HL-60 (cell line): Measurements from ENCODE around the gene C4orf54.

Source experiments
- DNase-seq, 2 experiments: peaks; one replicate each; pipeline ENCODE4 v3.0.0-alpha.2; 2010 to 2020; ENCODE audit warnings: low read depth in 1 of 2, low spot score in 1 of 2
- H3K27ac ChIP-seq: fragments of 250-450 bp; sonication (Bioruptor Pico); replicated peaks from 2 replicates; pipeline ENCODE4 v1.5.1; 2020; ENCODE audit warnings: mild to moderate bottlenecking, moderate library complexity
- H3K27me3 ChIP-seq: fragments of 250-450 bp; sonication (Bioruptor Pico); 2 replicates; pipeline ENCODE4 v1.5.1; 2021; ENCODE audit warnings: mild to moderate bottlenecking, moderate library complexity; ENCODE audit not compliant: insufficient read depth, poor library complexity, severe bottlenecking
- H3K4me3 ChIP-seq: replicated peaks from 2 replicates; pipeline ENCODE4 v1.5.1; 2011; ENCODE audit warnings: mild to moderate bottlenecking, control low read depth, low read length; ENCODE audit not compliant: insufficient read depth
- GABPA ChIP-seq: IDR thresholded peaks from 2 replicates; pipeline ENCODE4 v1.6.1; 2012; ENCODE audit warnings: low read depth
- POLR2AphosphoS5 ChIP-seq: IDR thresholded peaks from 2 replicates; pipeline ENCODE4 v1.6.1; 2012; ENCODE audit warnings: low read depth
- SPI1 ChIP-seq: IDR thresholded peaks from 2 replicates; pipeline ENCODE4 v1.6.1; 2012; ENCODE audit warnings: low read depth, mild to moderate bottlenecking, borderline replicate concordance
- TF ChIP-seq, protein P1 (sequence below): IDR thresholded peaks from 2 replicates; pipeline ENCODE4 v1.6.1; 2012; ENCODE audit warnings: low read depth; ENCODE audit not compliant: insufficient replicate concordance
- TF ChIP-seq, protein P2 (sequence below): IDR thresholded peaks from one replicate; pipeline ENCODE4 v1.5.1; 2011; ENCODE audit warnings: low read length, control low read depth, inconsistent platforms; ENCODE audit not compliant: insufficient read depth

The C4orf54 gene

DNA sequence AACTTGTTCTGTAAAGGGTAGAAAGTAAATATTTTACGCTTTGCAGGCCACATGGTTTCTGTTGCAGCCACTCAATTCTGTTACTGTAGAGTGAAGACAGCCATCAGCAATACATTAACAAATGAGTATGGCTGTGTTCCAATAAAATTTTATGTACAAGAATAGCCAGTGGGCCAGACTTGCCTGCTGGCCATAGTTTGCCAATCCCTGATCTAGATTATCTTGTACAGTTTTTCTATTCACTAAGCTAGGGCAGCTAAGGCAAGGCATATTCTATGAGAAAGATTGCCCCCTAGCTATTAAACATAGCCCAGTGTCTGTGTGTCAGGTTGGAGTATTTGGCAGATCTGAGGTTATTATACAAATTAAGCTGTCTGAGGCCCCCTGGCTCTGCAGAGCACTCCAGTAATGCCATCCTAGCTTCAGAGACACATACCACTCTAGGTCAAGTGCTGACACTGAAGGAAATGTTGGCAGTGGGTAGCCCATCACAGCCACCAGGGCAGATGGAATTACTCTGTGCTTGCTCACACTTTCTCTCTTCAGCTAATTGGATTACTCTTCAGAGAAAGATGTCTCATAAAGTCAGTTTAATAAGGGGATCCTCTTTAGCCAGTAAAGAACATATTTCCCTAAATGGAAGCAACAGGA lies 42.3 kb downstream of the C4orf54 start:
- Histone ChIP-seq H3K4me3 (no peak overlapping the region), H3K27ac (no peak overlapping the region), H3K27me3 (no peaks in the 10 kb centered on the region)
- DNase-seq, result no peak
- TF ChIP-seq, protein P1, sequence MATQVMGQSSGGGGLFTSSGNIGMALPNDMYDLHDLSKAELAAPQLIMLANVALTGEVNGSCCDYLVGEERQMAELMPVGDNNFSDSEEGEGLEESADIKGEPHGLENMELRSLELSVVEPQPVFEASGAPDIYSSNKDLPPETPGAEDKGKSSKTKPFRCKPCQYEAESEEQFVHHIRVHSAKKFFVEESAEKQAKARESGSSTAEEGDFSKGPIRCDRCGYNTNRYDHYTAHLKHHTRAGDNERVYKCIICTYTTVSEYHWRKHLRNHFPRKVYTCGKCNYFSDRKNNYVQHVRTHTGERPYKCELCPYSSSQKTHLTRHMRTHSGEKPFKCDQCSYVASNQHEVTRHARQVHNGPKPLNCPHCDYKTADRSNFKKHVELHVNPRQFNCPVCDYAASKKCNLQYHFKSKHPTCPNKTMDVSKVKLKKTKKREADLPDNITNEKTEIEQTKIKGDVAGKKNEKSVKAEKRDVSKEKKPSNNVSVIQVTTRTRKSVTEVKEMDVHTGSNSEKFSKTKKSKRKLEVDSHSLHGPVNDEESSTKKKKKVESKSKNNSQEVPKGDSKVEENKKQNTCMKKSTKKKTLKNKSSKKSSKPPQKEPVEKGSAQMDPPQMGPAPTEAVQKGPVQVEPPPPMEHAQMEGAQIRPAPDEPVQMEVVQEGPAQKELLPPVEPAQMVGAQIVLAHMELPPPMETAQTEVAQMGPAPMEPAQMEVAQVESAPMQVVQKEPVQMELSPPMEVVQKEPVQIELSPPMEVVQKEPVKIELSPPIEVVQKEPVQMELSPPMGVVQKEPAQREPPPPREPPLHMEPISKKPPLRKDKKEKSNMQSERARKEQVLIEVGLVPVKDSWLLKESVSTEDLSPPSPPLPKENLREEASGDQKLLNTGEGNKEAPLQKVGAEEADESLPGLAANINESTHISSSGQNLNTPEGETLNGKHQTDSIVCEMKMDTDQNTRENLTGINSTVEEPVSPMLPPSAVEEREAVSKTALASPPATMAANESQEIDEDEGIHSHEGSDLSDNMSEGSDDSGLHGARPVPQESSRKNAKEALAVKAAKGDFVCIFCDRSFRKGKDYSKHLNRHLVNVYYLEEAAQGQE, result no peak

DNA sequence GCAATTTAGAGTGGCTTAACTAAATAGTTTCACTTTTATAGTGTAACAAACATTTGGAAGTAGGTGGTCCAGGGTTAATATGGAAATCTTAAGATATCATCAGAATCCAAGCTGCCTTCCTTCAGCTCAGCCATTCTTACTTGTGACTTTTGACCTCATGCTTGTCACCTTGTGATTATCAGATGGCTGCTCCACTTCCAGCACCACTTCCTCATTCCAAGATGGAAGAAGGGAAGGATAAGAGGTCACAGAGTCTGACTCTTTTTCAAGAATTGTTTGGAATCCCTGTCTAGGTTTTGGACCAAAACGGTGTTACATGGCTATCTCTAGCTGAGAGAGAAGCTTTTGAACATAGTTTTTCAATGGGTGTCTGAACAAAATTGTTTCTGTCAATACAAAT lies 43.1 kb downstream of the C4orf54 start:
- Histone ChIP-seq H3K27ac (no peak overlapping the region), H3K4me3 (no peak overlapping the region), H3K27me3 (no peaks in the 10 kb centered on the region)
- peak; percentile 61; the same call in 1 of the 2 replicates for TF ChIP-seq SPI1
- TF ChIP-seq POLR2AphosphoS5, result no peak
- TF ChIP-seq, protein P2, sequence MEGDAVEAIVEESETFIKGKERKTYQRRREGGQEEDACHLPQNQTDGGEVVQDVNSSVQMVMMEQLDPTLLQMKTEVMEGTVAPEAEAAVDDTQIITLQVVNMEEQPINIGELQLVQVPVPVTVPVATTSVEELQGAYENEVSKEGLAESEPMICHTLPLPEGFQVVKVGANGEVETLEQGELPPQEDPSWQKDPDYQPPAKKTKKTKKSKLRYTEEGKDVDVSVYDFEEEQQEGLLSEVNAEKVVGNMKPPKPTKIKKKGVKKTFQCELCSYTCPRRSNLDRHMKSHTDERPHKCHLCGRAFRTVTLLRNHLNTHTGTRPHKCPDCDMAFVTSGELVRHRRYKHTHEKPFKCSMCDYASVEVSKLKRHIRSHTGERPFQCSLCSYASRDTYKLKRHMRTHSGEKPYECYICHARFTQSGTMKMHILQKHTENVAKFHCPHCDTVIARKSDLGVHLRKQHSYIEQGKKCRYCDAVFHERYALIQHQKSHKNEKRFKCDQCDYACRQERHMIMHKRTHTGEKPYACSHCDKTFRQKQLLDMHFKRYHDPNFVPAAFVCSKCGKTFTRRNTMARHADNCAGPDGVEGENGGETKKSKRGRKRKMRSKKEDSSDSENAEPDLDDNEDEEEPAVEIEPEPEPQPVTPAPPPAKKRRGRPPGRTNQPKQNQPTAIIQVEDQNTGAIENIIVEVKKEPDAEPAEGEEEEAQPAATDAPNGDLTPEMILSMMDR, result no peak
- TF ChIP-seq GABPA, result no peak
- TF ChIP-seq, protein P1, result no peak
- DNase-seq, result no peak

DNA sequence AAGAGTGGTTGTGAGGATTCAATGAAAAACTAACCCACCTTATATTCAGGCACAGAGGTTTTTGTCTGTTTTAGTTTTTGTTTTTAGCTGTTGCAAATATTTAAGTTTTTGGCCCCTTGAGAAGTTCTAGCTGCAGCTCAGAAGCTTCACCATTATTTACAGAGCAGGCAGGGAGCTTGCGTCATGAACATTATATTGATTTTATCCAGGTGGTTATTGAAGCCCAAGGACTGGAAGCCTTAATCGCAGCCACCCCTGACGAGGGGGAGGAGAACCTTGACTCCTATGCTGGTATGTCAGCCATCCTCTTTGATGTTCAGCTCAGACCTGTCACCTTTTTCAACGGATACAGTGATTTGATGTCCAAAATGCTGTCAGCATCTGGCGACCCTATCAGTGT lies 44.9 kb downstream of the C4orf54 start:
- TF ChIP-seq GABPA (no peak), POLR2AphosphoS5 (no peak), SPI1 (no peak)
- TF ChIP-seq, protein P1, result no peak
- TF ChIP-seq, protein P2, result no peak
- Histone ChIP-seq H3K27me3 (no peaks in the 10 kb centered on the region), H3K4me3 (no peak overlapping the region), H3K27ac (no peak overlapping the region)
- no peak for DNase-seq
